Transverse colon (tissue), 4 donors: ENCODE data around the gene ANKS4B. TPM values are rescaled to one million over a fixed set of nuclear protein-coding genes. Genes with fewer than 3 reads are reported as not detected.

Experiments used
- DNase-seq: peaks from one replicate; pipeline ENCODE4 v3.0.0-alpha.2; 2019
- H3K27ac ChIP-seq, 4 donors: fragments of 200-600 bp; sonication (generic); 2 replicates each; pipeline ENCODE4 v1.5.1; 2016 to 2018; ENCODE audit warnings: inconsistent platforms in 4 of 4
- H3K27me3 ChIP-seq: fragments of 200-600 bp; sonication (generic); 2 replicates; pipeline ENCODE4 v1.5.1; 2017; ENCODE audit warnings: inconsistent platforms
- H3K36me3 ChIP-seq, 4 donors: fragments of 200-600 bp; sonication (generic); 2 replicates each; pipeline ENCODE4 v1.5.1; 2017 to 2019; ENCODE audit warnings: inconsistent platforms in 4 of 4
- H3K4me1 ChIP-seq, 4 donors: fragments of 200-600 bp; sonication (generic); 2 replicates each; pipeline ENCODE4 v1.5.1; 2017 to 2020; ENCODE audit warnings: inconsistent platforms in 4 of 4
- H3K4me3 ChIP-seq, 4 donors: fragments of 200-600 bp; sonication (generic); 1 replicate in 1 of 4; 2 replicates in 3 of 4; pipeline versions ENCODE4 v1.5.1 to v1.6.1; 2017 to 2019; ENCODE audit warnings: inconsistent platforms in 4 of 4
- H3K9me3 ChIP-seq, 2 donors: fragments of 200-600 bp; sonication (generic); 2 replicates each; pipeline ENCODE4 v1.5.1; 2017 to 2019; ENCODE audit warnings: inconsistent platforms in 2 of 2
- CTCF ChIP-seq, 5 experiments: fragments of 200-600 bp in 3 of 5; fragments of 450-650 bp in 2 of 5; sonication (generic) in 3 of 5; IDR thresholded peaks; 1 replicate in 2 of 5; 2 replicates in 3 of 5; pipeline ENCODE4 v1.5.1; 2016 to 2017; ENCODE audit warnings: antibody characterized with exemption in 5 of 5, inconsistent platforms in 3 of 5, mild to moderate bottlenecking in 2 of 5, moderate library complexity in 1 of 5
- EP300 ChIP-seq: sonication (generic); formaldehyde crosslinking; IDR thresholded peaks from one replicate; pipeline ENCODE4 v1.6.1; 2017; ENCODE audit warnings: antibody characterized with exemption, low read depth
- POLR2A ChIP-seq: fragments of 450-650 bp; IDR thresholded peaks from one replicate; pipeline ENCODE4 v1.6.1; 2016; ENCODE audit warnings: antibody characterized with exemption, mild to moderate bottlenecking, moderate library complexity
- POLR2AphosphoS5 ChIP-seq, 3 donors: sonication (generic); formaldehyde crosslinking; IDR thresholded peaks; one replicate each; pipeline ENCODE4 v1.6.1; 2016; ENCODE audit warnings: antibody characterized with exemption in 3 of 3
- WGBS, 2 donors: methylation state at CpG; one replicate each; pipeline ENCODE4 v1.1.5; 2018; ENCODE audit warnings: low coverage in 1 of 2; 5-methylcytosine and 5-hydroxymethylcytosine counted together
- in situ Hi-C, 4 donors: fragments of 200-750 bp; cut with MboI; loops; one replicate each; pipeline versions ENCODE4 v1.15.0 to v1.15.1; 2017; ENCODE audit warnings: low sequenced_read_pairs in 3 of 4, low pct_ligation_motif_present in 1 of 4, low pct_unique_long_range_greater_than_20kb in 1 of 4
- intact Hi-C: fragments of 100-400 bp; cut with DNase I; formaldehyde crosslinking; loops from one replicate; pipeline ENCODE4 v1.15.1; 2023; ENCODE audit warnings: low total_unique reads
- total RNA-seq, 4 donors: library from RNA; depleted of rRNA; stranded (reverse); fragments of >200 nt; gene quantifications; one replicate each; pipeline ENCODE4 v1.1.0, GENCODE V29; 2016

Gene ANKS4B
- total RNA-seq, 4 donors from 2014 or later: 27.7 to 70.2 (median 41.4) TPM

GRCh38 chr16:21223787-21224186, 9.7 kb upstream of the ANKS4B start:
- intact Hi-C loops: no loop called here
- Histone ChIP-seq H3K4me3 (no peak overlapping the region), H3K4me1 (peaks cover 7 to 31% (median 9%) of the 10 kb centered on the region in 4 donors), H3K9me3 (no peaks in the 10 kb centered on the region), H3K27ac (peak overlapping the region in 3 of 4 donors; percentile 74 to 82 (median 81)), H3K36me3 (no peaks in the 10 kb centered on the region), H3K27me3 (no peaks in the 10 kb centered on the region)
- no peak for TF ChIP-seq EP300
- TF ChIP-seq CTCF (IDR thresholded peaks at IDR 0.05): no peak
- TF ChIP-seq POLR2AphosphoS5 (IDR thresholded peaks at IDR 0.05): no peak
- no peak for TF ChIP-seq POLR2A
- no peak for DNase-seq
- 52 to 60% methylated on average over 5 to 9 of the region's 9 CpGs for WGBS, 2 donors
- in situ Hi-C loops: no loop called here

GRCh38 chr16:21224800-21225199, 8.7 kb upstream of the ANKS4B start:
- H3K36me3 ChIP-seq: no peaks in the 10 kb centered on the region
- no peak overlapping the region for H3K4me3 ChIP-seq
- intact Hi-C loops: no loop called here
- no peak for DNase-seq
- H3K9me3 ChIP-seq: no peaks in the 10 kb centered on the region
- peaks cover 7 to 31% (median 9%) of the 10 kb centered on the region in 4 donors for H3K4me1 ChIP-seq
- no peak overlapping the region for H3K27ac ChIP-seq
- no peaks in the 10 kb centered on the region for H3K27me3 ChIP-seq
- TF ChIP-seq POLR2AphosphoS5 (IDR thresholded peaks at IDR 0.05) (no peak), EP300 (no peak), POLR2A (no peak), CTCF (IDR thresholded peaks at IDR 0.05) (no peak)
- 59% methylated on average over 2 of the region's 2 CpGs; no CpG with 5 or more reads in 1 of the 2 donors for WGBS, 2 donors
- in situ Hi-C loops: no loop called here

GRCh38 chr16:21226749-21227148, 6.8 kb upstream of the ANKS4B start:
- Histone ChIP-seq H3K4me1 (peaks cover 7 to 30% (median 12%) of the 10 kb centered on the region in 4 donors), H3K27ac (no peak overlapping the region), H3K4me3 (no peak overlapping the region), H3K36me3 (no peaks in the 10 kb centered on the region), H3K9me3 (no peaks in the 10 kb centered on the region), H3K27me3 (no peaks in the 10 kb centered on the region)
- no peak for DNase-seq
- in situ Hi-C loops (no loop called here), intact Hi-C loops (no loop called here)
- no peak for TF ChIP-seq EP300
- no peak for TF ChIP-seq POLR2A
- TF ChIP-seq CTCF (IDR thresholded peaks at IDR 0.05): no peak
- no peak for TF ChIP-seq POLR2AphosphoS5 (IDR thresholded peaks at IDR 0.05)

GRCh38 chr16:21227866-21228265, 5.6 kb upstream of the ANKS4B start:
- no peak for TF ChIP-seq POLR2A
- TF ChIP-seq CTCF (IDR thresholded peaks at IDR 0.05): no peak
- TF ChIP-seq POLR2AphosphoS5 (IDR thresholded peaks at IDR 0.05): no peak
- no peak for TF ChIP-seq EP300
- Histone ChIP-seq H3K4me1 (peaks cover 4 to 24% (median 11%) of the 10 kb centered on the region in 4 donors), H3K36me3 (no peaks in the 10 kb centered on the region), H3K27ac (no peak overlapping the region), H3K4me3 (no peak overlapping the region), H3K9me3 (no peaks in the 10 kb centered on the region), H3K27me3 (no peaks in the 10 kb centered on the region)
- intact Hi-C loops (no loop called here), in situ Hi-C loops (no loop called here)
- no peak for DNase-seq
